Superior temporal gyrus (tissue), 1 donor: ENCODE measurements around the gene PRH2.
A peak's percentile ranks its signal among the peaks of the same experiment; 100 is the strongest.

Source experiments
- DNase-seq: peaks from one replicate; pipeline ENCODE4 v3.0.0-alpha.2; 2016; ENCODE audit errors: extremely low spot score

PRH2 gene

GRCh38 chr12:10928746-10929286 is at the start of gene PRH2:
PRH2 (plus strand) TSS chr12:10929236; CDS start chr12:10929274, 38 bp downstream.
- no peak for DNase-seq

DNA sequence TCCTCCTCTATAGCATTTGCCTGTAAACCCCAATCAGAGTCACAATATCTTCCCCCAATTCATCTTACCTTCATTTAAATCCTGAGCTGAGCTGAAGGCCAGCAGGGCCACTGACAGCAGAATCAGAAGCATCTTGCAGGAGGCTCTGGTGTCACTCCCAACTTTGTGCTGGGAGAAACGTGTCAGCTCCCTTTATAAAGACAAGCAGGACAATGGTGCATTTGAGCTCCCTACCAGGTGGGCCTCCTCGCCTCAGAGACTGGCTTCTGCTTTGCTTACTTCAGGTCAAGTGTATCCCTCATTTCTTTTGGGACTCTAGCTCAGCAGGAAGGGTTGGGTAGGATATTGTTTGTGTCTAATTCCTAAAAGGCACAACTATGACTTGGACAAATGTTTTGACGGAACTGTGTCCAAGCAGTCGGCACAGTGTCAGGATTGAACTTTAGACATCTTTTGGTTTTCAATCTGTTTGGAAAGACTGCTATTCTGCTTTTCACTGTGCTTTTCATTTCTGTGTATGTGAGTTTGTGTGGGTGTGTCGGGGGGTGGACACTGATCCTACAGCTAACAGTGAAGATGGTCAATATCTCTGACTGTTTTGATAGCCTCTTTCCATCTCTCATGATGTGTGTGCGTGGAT is 44.8 kb upstream of the PRH2 start, which contains the start of gene PRH1:
TSS of gene PRH1 (minus strand) at position 170 of the 640 bp plus-strand sequence. CDS start at position 132, 38 bp downstream.
- DNase-seq, result no peak

GRCh38 chr12:10889226-10889625 is 39.8 kb upstream of the PRH2 start:
- no peak for DNase-seq

DNA sequence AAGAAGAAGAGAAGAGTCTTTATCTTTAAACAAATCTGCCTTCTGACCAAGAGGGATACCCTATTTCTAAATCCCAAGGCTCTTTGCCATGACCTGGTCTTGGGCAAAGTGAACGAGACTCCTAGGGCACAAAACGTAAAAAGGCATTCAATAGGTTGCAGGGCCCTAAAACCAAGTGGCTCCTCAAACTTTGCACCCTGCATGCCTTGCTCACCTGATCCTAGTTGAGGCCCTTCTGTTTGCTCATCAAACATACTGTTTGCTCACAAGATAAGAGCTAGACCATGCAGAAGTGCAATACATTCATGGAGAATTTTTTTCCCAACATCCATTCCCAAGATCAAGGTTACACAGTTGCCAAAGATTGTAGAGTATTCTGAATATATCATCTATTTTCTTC is 37.1 kb upstream of the PRH2 start:
- DNase-seq, result no peak

- DNase-seq, result no peak
These were observed 32.2 kb upstream of the PRH2 start for GRCh38 chr12:10896854-10897253.

DNA sequence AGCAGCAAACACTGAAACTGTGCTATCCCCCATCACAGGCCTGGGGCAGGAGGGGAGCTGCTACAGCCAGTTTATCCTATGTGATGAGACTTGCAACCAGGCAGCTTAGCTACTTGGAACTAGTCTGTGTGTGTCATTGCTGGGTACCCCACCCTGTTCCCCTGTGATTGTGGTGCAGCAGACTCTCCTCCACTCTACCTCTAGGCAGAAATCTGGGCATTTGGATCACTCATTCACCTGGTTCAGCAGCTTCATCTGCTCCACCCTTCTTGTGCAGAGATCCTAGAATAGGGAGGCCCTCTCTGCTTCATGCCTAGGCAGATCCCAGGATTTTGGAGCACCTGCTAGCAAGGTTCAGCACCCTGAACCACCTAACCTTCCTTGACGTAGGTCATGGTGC is 28.5 kb upstream of the PRH2 start:
- DNase-seq, result no peak

DNA sequence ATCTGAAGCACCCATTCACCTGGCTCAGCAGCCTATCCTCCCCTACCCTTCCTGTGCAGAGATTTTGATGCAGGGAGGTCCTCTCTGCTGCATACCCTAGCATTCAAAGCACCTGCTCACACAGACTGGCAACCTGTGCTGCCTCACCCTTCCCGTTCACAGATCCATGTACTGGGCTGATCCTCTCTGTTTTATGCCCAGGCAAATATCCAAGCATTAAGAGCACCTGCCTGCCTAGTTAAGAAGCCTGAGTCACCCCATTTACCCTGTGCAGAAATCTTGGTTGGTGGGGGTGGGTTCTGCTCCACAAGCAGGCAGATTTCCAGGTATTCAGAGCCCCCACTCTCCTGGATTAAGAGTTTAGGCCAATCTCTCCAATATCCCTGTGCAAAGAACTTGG is 28.1 kb upstream of the PRH2 start:
- no peak for DNase-seq

GRCh38 chr12:10901427-10901826 is 27.6 kb upstream of the PRH2 start:
- no peak for DNase-seq

DNA sequence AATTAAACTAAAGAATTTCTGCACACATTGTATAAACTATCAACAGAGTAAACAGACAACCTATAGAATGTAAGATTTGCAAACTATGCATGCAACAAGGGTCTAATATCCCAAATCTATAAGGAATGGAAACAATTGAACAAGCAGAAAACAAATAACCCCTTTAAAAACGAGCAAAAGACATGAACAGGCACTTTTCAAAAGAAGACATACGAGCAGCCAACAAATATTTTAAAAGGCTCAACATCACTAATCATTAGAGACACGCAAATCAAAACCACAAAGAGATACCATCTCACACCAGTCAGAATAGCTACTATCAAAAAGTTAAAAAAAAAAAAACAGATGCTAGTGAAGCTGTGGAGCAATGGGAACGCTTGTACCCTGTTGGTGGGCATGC is 24.4 kb upstream of the PRH2 start:
- no peak for DNase-seq

DNA sequence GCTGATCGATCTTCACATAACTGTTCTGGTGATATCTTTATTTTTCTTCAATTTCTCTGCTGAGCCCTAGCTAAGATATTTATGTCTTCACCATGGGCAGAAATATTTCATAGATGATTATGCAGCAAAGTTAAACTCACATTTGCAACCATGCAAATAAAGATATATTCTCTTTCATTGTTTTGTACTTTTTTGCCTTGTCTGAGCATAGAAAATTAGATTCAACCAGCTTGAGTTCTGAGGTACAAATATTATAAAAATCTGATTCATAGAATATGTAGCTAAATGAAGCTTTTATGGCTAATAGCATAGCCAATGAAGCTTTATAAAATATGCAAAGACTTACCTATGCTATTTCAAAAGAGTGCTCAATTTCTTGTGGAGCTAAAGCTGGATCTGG is 19.6 kb upstream of the PRH2 start, which contains the start of gene TAS2R13:
TSS of gene TAS2R13 (minus strand) at position 101 of the 400 bp plus-strand sequence. CDS start 264 bp downstream, outside the sequence.
- no peak for DNase-seq

GRCh38 chr12:10910380-10910779 is 18.7 kb upstream of the PRH2 start:
- no peak for DNase-seq

DNA sequence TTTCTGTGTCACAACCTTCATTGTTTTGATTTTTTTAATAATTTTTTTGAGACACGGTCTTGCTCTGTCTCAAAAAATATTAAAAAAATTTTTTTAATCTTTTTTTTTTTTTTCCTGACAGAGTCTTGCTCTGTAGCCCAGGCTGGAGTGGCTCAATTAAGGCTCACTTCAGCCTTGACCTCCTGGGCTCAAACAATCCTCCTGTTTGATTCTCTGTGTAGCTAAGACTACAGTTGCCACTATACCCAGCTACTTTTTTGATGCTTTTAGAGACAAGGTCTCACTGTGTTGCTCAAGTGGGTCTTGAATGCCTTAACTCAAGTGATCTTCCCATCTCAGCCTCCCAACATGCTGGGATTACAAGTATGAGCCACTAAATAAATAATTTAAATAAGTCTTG is 9.2 kb upstream of the PRH2 start:
- no peak for DNase-seq

DNA sequence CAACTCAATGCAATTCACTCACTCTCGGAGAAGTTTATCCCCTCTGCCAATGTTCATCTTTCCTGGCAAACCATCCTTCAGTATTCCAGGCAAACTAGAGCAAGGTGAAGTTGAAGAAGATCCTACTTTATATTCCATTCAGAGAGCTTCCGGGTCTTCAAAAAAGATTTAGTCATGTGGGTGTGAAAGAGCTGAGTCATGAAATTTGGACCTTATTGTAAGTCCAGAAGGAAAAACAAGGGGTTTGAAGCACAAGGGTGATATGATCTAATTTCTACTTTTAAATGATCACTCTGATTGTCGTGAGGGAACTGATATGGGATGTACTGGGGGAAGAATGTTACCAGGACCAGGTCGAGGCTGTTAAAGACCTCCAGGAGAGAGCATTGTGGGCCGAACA is 2.8 kb upstream of the PRH2 start:
- no peak for DNase-seq

- no peak for DNase-seq
These were observed 7.5 kb downstream of the PRH2 start for GRCh38 chr12:10936506-10936905.

GRCh38 chr12:10939163-10939562 is 10.1 kb downstream of the PRH2 start, which contains the start of gene TAS2R14:
TAS2R14 (minus strand) TSS chr12:10939263; CDS start chr12:10939207, 56 bp downstream.
- DNase-seq, result no peak

DNA sequence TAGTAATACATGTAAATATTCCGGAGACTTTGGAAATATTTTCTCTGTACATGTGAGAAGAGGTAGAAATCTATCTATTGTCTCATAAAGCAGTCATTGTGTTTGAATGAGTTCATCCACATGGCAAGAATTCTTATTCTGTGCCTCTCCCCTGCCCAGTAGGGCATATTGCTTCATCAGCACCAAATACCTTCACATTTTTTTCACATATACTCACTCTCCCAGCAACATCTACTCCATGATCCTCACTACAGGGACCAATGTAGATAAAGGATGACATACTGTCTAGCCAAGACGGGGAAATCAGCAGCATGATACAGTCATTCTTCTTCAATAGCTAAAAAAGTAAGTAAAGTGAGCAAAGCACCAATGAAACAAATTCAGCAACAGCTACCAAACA is 11.4 kb downstream of the PRH2 start:
- DNase-seq, result no peak

GRCh38 chr12:10941369-10941768 is 12.3 kb downstream of the PRH2 start:
- DNase-seq, result no peak

GRCh38 chr12:10941916-10942607 is 13.0 kb downstream of the PRH2 start:
- DNase-seq, result no peak

- DNase-seq, result no peak
These were observed 14.1 kb downstream of the PRH2 start for GRCh38 chr12:10943167-10943566.

DNA sequence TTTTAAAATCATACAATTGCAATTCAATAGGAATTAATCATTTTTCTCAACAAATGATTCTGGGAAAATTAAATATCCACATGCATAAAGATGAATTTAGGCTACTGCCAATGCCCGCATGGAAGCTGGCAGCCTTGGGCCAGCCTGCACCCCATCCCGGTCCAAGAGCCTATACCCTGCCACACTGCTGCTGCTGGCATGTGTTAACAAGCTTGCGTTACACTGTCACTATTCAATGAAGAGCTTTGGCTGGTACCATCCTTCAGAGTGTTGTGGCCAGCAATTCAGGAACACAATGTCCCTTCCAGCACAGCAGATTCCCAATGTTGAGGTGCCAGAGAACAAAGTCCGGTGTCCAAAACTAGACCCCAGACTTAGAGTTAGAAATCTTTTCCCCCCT is 23.6 kb downstream of the PRH2 start:
- DNase-seq, result peak; percentile 57

DNA sequence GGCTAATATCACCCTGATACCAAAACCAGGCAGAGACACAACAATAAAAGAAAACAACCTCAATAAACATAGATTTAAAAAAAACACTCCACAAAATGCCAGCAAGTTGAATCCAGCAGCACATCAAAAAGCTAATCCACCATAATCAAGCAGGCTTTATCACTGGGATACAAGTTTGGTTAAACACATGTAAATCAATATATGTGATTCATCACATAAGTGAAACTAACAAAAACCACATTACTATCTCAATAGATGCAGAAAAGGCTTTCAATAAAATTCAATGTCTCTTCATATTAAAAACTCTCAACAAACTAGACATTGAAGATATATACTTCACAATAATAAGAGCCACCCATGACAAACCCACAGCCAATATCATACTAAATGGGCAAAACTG is 27.0 kb downstream of the PRH2 start:
- no peak for DNase-seq

- no peak for DNase-seq
These were observed 28.7 kb downstream of the PRH2 start for GRCh38 chr12:10957741-10958140.

- peak; percentile 73 for DNase-seq
These were observed 30.8 kb downstream of the PRH2 start for GRCh38 chr12:10959804-10960203.
